ENCODE data around the gene RETREG3.
"Not testable (repeated sequence)": the region's sequence is repeated elsewhere in the genome, so short reads cannot be mapped to it uniquely, and the experiment has no call there.

RETREG3 gene

DNA sequence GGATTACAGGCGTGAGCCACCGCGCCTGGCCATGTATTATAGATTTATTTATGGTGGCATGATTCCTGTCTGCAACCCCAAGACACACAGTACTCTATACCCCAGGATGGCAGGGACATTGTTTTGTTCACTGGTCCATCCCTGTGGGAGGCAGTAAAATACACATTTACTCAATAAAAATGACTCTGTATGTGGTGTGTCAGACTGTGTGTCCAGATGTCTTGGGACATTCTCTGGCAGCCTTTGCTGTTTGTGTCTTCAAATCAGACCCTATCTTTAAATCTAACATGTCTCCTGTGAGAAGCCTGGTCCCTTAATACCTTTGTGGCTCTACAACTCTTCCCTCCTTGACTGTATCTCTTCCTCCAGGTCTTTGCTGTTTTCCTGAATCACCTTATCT is 48.9 kb downstream of the RETREG3 start:
- POLR2A ChIA-PET: no interaction called here
- peaks cover 3 to 36% (median 32%) of the 10 kb centered on the region in 4 experiments for H3K4me1 ChIP-seq (ENCODE audit: control extremely low read depth in 1 of 4, control insufficient read depth in 4 of 4, insufficient read depth in 4 of 4, low read length in 3 of 4)
- CTCF ChIA-PET: interaction anchor here (0.8 to 1.2 kb wide), 3 partner anchors 9 to 24 kb away, joined by 3 to 4 read pairs (median 3); partner anchors contain the start of gene NAGLU
- no peak overlapping the region for H3K27ac ChIP-seq (ENCODE audit: insufficient read depth in 1 of 2, low read depth in 1 of 2, low read length in 2 of 2, poor library complexity in 1 of 2, severe bottlenecking in 2 of 2)
- WGBS (ENCODE audit: insufficient coverage): no CpG with 5 or more reads among the region's 3 CpGs
- H3K27me3 ChIP-seq (replicated peaks in 2 of 5; ENCODE audit: control insufficient read depth in 4 of 5, insufficient read depth in 5 of 5, low read length in 4 of 5): no peaks in the 10 kb centered on the region
- H3K9me3 ChIP-seq (ENCODE audit: control extremely low read depth in 1 of 5, control insufficient read depth in 4 of 5, insufficient read depth in 2 of 5, low read depth in 1 of 5, low read length in 4 of 5): no peaks in the 10 kb centered on the region
- no peak overlapping the region for H3K4me3 ChIP-seq (ENCODE audit: control insufficient read depth in 1 of 7, extremely low read depth in 1 of 7, insufficient read depth in 4 of 7, low read depth in 2 of 7, low read length in 6 of 7)
- DNase-seq: no peak
- H3K36me3 ChIP-seq (ENCODE audit: control insufficient read depth in 4 of 4, insufficient read depth in 4 of 4, low read length in 3 of 4): peaks cover 6 to 20% (median 11%) of the 10 kb centered on the region in 4 experiments

DNA sequence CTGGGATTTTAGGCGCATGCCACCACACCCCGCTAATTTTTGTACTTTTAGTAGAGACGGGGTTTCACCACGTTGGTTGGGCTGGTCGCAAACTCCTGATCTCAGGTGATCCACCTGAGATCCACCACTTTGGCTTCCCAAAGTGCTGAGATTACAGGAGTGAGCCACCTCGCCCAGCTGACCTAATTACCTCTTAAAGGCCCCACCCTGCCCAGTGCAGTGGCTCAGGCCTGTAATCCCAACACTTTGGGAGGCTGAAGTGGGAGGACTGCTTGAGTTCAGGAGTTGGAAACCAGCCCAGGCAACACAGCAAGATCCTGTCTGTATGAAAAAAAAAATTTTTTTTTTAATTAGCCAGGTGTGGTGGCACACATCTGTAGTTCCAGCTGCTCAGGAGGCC is 50.1 kb downstream of the RETREG3 start:
- Histone ChIP-seq H3K4me3 (ENCODE audit: control insufficient read depth in 1 of 7, extremely low read depth in 1 of 7, insufficient read depth in 4 of 7, low read depth in 2 of 7, low read length in 6 of 7) (no peak overlapping the region), H3K36me3 (ENCODE audit: control insufficient read depth in 4 of 4, insufficient read depth in 4 of 4, low read length in 3 of 4) (peaks cover 0 to 8% (median 3%) of the 10 kb centered on the region in 4 experiments), H3K27ac (ENCODE audit: insufficient read depth in 1 of 2, low read depth in 1 of 2, low read length in 2 of 2, poor library complexity in 1 of 2, severe bottlenecking in 2 of 2) (no peak overlapping the region), H3K9me3 (ENCODE audit: control extremely low read depth in 1 of 5, control insufficient read depth in 4 of 5, insufficient read depth in 2 of 5, low read depth in 1 of 5, low read length in 4 of 5) (no peaks in the 10 kb centered on the region), H3K27me3 (replicated peaks in 2 of 5; ENCODE audit: control insufficient read depth in 4 of 5, insufficient read depth in 5 of 5, low read length in 4 of 5) (no peaks in the 10 kb centered on the region), H3K4me1 (ENCODE audit: control extremely low read depth in 1 of 4, control insufficient read depth in 4 of 4, insufficient read depth in 4 of 4, low read length in 3 of 4) (peaks cover 3 to 42% (median 33%) of the 10 kb centered on the region in 4 experiments)
- CTCF ChIA-PET: interaction anchor here (1.2 to 1.7 kb wide), 3 partner anchors 11 to 23 kb away, joined by 3 to 4 read pairs (median 4); partner anchors contain the start of genes NAGLU and PSMC3IP
- POLR2A ChIA-PET: interaction anchor here (0.6 to 1.0 kb wide), 3 partner anchors 8 to 84 kb away, joined by 3 to 6 read pairs (median 3); partner anchors contain the start of gene MLX
- WGBS (ENCODE audit: insufficient coverage): 95% methylated on average over 6 of the region's 6 CpGs
- DNase-seq: no peak

DNA sequence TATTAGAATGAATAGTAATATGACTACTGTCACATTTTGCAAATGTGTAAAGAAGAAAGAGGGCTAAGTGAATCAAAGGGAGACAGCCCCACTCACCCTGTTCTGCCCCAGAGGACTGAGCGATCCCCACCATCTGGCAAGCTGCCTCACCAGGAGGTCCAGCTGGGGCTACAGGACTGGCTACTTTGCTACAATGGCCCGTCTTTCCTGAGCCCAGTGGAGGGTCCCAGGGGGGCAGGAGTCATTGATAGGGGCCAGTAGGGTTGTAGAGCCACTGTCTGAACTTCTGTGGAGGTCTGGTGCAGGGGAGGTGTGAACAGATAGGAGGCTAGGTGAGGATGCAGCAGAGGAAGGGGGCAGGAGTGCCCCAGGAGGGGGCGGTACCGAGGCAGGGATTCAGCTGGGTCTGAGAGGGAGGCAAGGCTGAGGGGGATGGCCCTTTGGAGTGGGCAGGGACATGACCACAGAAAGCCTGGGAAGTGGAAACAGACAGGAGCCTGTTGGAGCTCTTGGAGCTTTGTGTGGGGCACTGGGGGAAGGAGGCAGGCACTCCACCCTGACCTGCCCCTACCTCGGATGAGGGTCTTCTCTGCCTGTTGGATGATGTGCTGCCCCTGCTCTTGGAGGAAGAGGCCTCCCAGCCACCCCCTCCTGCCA is 53.1 kb downstream of the RETREG3 start:
- H3K9me3 ChIP-seq (ENCODE audit: control extremely low read depth in 1 of 5, control insufficient read depth in 4 of 5, insufficient read depth in 2 of 5, low read depth in 1 of 5, low read length in 4 of 5); H3K27ac ChIP-seq (ENCODE audit: insufficient read depth in 1 of 2, low read depth in 1 of 2, low read length in 2 of 2, poor library complexity in 1 of 2, severe bottlenecking in 2 of 2); CTCF ChIA-PET; POLR2A ChIA-PET; H3K4me3 ChIP-seq (ENCODE audit: control insufficient read depth in 1 of 7, extremely low read depth in 1 of 7, insufficient read depth in 4 of 7, low read depth in 2 of 7, low read length in 6 of 7); H3K36me3 ChIP-seq (ENCODE audit: control insufficient read depth in 4 of 4, insufficient read depth in 4 of 4, low read length in 3 of 4); H3K27me3 ChIP-seq (replicated peaks in 2 of 5; ENCODE audit: control insufficient read depth in 4 of 5, insufficient read depth in 5 of 5, low read length in 4 of 5); DNase-seq: not testable (repeated sequence)
- WGBS (ENCODE audit: insufficient coverage): 95% methylated on average over 3 of the region's 5 CpGs
- H3K4me1 ChIP-seq (ENCODE audit: control extremely low read depth in 1 of 4, control insufficient read depth in 4 of 4, insufficient read depth in 4 of 4, low read length in 3 of 4): peaks cover 3 to 22% (median 15%) of the 10 kb centered on the region in 4 experiments

DNA sequence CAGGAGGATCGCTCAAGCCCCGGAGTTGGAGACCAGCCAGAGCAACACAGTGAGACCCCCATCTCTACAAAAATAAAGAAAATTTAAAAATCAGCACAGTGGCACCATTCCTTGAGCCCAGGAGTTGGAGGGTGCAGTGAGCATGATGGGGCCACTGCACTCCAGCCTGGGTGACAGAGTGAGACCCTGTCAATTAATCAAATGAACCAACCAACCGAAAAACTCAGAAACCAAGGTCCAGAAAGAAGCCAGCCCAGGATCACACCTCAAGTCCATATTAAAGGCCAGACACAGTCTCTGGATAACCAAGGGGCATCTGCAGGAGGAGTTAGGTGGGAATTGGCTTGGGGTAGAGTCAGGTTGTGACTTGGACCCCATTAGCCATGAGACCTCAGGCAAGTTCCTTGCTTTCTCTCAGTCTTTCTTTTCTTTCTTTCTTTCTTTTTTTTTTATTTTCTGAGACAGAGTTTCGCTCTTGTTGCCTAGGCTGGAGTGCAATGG is 54.0 kb downstream of the RETREG3 start:
- H3K9me3 ChIP-seq (ENCODE audit: control extremely low read depth in 1 of 5, control insufficient read depth in 4 of 5, insufficient read depth in 2 of 5, low read depth in 1 of 5, low read length in 4 of 5): no peaks in the 10 kb centered on the region
- H3K27ac ChIP-seq (ENCODE audit: insufficient read depth in 1 of 2, low read depth in 1 of 2, low read length in 2 of 2, poor library complexity in 1 of 2, severe bottlenecking in 2 of 2): peak overlapping the region; percentile 87 to 92
- H3K36me3 ChIP-seq (ENCODE audit: control insufficient read depth in 4 of 4, insufficient read depth in 4 of 4, low read length in 3 of 4): peaks cover 0 to 1% (median 0%) of the 10 kb centered on the region in 4 experiments
- 30% methylated on average over 3 of the region's 4 CpGs for WGBS (ENCODE audit: insufficient coverage)
- POLR2A ChIA-PET: interaction anchor here (0.7 to 1.4 kb wide), 3 partner anchors 11 to 53 kb away, joined by 3 to 6 read pairs (median 4); partner anchors contain the start of gene MLX
- peak overlapping the region; percentile 63 to 95 (median 88) for H3K4me3 ChIP-seq (ENCODE audit: control insufficient read depth in 1 of 7, extremely low read depth in 1 of 7, insufficient read depth in 4 of 7, low read depth in 2 of 7, low read length in 6 of 7)
- no peak for DNase-seq
- CTCF ChIA-PET: interaction anchor here (0.5 kb wide), 1 partner anchor 610 kb away, joined by 4 read pairs; no protein-coding TSS in a partner anchor
- no peaks in the 10 kb centered on the region for H3K27me3 ChIP-seq (replicated peaks in 2 of 5; ENCODE audit: control insufficient read depth in 4 of 5, insufficient read depth in 5 of 5, low read length in 4 of 5)
- H3K4me1 ChIP-seq (ENCODE audit: control extremely low read depth in 1 of 4, control insufficient read depth in 4 of 4, insufficient read depth in 4 of 4, low read length in 3 of 4): peaks cover 3 to 19% (median 14%) of the 10 kb centered on the region in 4 experiments

DNA sequence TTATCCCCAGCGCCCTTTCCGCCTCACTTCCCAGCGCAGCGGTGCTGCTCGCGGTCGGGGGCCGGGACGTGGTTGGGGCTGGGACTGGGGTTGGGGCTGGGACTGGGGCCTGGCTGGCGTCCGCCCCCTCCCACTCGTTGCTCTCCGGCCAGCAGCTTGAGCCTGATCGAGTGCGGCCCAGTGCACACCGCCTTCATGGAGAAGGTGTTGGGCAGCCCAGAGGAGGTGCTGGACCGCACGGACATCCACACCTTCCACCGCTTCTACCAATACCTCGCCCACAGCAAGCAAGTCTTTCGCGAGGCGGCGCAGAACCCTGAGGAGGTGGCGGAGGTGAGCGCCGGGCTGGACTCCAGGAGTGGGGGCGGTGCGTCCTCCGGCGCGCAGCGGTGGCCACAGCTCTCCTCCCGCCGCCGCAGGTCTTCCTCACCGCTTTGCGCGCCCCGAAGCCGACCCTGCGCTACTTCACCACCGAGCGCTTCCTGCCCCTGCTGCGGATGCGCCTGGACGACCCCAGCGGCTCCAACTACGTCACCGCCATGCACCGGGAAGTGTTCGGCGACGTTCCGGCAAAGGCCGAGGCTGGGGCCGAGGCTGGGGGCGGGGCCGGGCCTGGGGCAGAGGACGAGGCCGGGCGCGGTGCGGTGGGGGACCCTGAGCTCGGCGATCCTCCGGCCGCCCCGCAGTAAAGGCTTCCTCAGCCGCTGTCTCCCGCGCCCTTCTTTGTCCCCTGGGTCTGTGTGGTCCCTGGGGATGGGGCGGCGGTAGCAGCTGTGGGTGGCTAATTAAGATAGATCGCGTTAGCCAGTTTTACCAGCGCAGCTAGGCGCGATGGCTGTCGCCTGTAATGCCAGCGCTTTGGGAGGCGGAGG is 54.7 kb downstream of the RETREG3 start:
- CTCF ChIA-PET: interaction anchor here (0.5 to 1.3 kb wide), 4 partner anchors 9 to 610 kb away, joined by 3 to 5 read pairs (median 4); no protein-coding TSS in a partner anchor
- Histone ChIP-seq H3K4me3 (ENCODE audit: control insufficient read depth in 1 of 7, extremely low read depth in 1 of 7, insufficient read depth in 4 of 7, low read depth in 2 of 7, low read length in 6 of 7) (peak overlapping the region; percentile 63 to 95 (median 88)), H3K27me3 (replicated peaks in 2 of 5; ENCODE audit: control insufficient read depth in 4 of 5, insufficient read depth in 5 of 5, low read length in 4 of 5) (no peaks in the 10 kb centered on the region), H3K27ac (ENCODE audit: insufficient read depth in 1 of 2, low read depth in 1 of 2, low read length in 2 of 2, poor library complexity in 1 of 2, severe bottlenecking in 2 of 2) (peak overlapping the region; percentile 87 to 92), H3K4me1 (ENCODE audit: control extremely low read depth in 1 of 4, control insufficient read depth in 4 of 4, insufficient read depth in 4 of 4, low read length in 3 of 4) (peaks cover 3 to 19% (median 14%) of the 10 kb centered on the region in 4 experiments), H3K36me3 (ENCODE audit: control insufficient read depth in 4 of 4, insufficient read depth in 4 of 4, low read length in 3 of 4) (peaks cover 0 to 1% (median 0%) of the 10 kb centered on the region in 4 experiments), H3K9me3 (ENCODE audit: control extremely low read depth in 1 of 5, control insufficient read depth in 4 of 5, insufficient read depth in 2 of 5, low read depth in 1 of 5, low read length in 4 of 5) (no peaks in the 10 kb centered on the region)
- peak; percentile 85 to 94 (median 92) for DNase-seq
- POLR2A ChIA-PET: interaction anchor here (0.7 to 1.4 kb wide), 4 partner anchors 12 to 55 kb away, joined by 3 to 6 read pairs (median 4); partner anchors contain the start of genes MLX, RETREG3 and TUBG1
- 0% methylated on average over 53 of the region's 82 CpGs for WGBS (ENCODE audit: insufficient coverage)

- Histone ChIP-seq H3K9me3 (ENCODE audit: control extremely low read depth in 1 of 5, control insufficient read depth in 4 of 5, insufficient read depth in 2 of 5, low read depth in 1 of 5, low read length in 4 of 5) (no peaks in the 10 kb centered on the region), H3K27me3 (replicated peaks in 2 of 5; ENCODE audit: control insufficient read depth in 4 of 5, insufficient read depth in 5 of 5, low read length in 4 of 5) (no peaks in the 10 kb centered on the region), H3K4me1 (ENCODE audit: control extremely low read depth in 1 of 4, control insufficient read depth in 4 of 4, insufficient read depth in 4 of 4, low read length in 3 of 4) (peaks cover 3 to 20% (median 15%) of the 10 kb centered on the region in 4 experiments), H3K4me3 (ENCODE audit: control insufficient read depth in 1 of 7, extremely low read depth in 1 of 7, insufficient read depth in 4 of 7, low read depth in 2 of 7, low read length in 6 of 7) (peak overlapping the region; percentile 63 to 95 (median 88)), H3K36me3 (ENCODE audit: control insufficient read depth in 4 of 4, insufficient read depth in 4 of 4, low read length in 3 of 4) (peaks cover 0 to 1% (median 0%) of the 10 kb centered on the region in 4 experiments), H3K27ac (ENCODE audit: insufficient read depth in 1 of 2, low read depth in 1 of 2, low read length in 2 of 2, poor library complexity in 1 of 2, severe bottlenecking in 2 of 2) (peak overlapping the region in 1 of 2 experiments; percentile 92)
- peak in 1 of 3 donors; percentile 21 for DNase-seq
- ChIA-PET POLR2A (interaction anchor here (0.7 to 1.4 kb wide), 3 partner anchors 13 to 56 kb away, joined by 3 to 6 read pairs (median 4); partner anchors contain the start of genes MLX, RETREG3 and TUBG1), CTCF (interaction anchor here (0.6 to 1.3 kb wide), 3 partner anchors 9 to 546 kb away, joined by 3 to 5 read pairs (median 3); no protein-coding TSS in a partner anchor)
- 91% methylated on average over 12 of the region's 16 CpGs for WGBS (ENCODE audit: insufficient coverage)
Observed at GRCh38 chr17:42553866-42554249, 55.3 kb downstream of the RETREG3 start.

All from common myeloid progenitor, CD34-positive (primary cell).